ENCODE measurements around the gene BSND. TPM values are rescaled to one million over a fixed set of nuclear protein-coding genes. Genes with fewer than 3 reads are reported as not detected.

BSND gene
- total RNA-seq, 1 donor from 2014 or later: not detected

GRCh38 chr1:54991939-54992338, 6.8 kb upstream of the BSND start:
- DNase-seq (ENCODE audit: low spot score): no peak

GRCh38 chr1:54993140-54993539, 5.6 kb upstream of the BSND start:
- no peak for DNase-seq (ENCODE audit: low spot score)

GRCh38 chr1:54994355-54994990, 4.3 kb upstream of the BSND start:
- no peak for DNase-seq (ENCODE audit: low spot score)

- DNase-seq (ENCODE audit: low spot score): no peak
Observed at GRCh38 chr1:54995013-54995760, 3.5 kb upstream of the BSND start.

GRCh38 chr1:54995835-54996234, 2.9 kb upstream of the BSND start:
- DNase-seq (ENCODE audit: low spot score): no peak

- DNase-seq (ENCODE audit: low spot score): peak; percentile 74
Observed at GRCh38 chr1:54996359-54996868, 2.3 kb upstream of the BSND start.

- no peak for DNase-seq (ENCODE audit: low spot score)
Observed at GRCh38 chr1:54996869-54997710, 1.6 kb upstream of the BSND start.

GRCh38 chr1:54997711-54997986, 1.1 kb upstream of the BSND start:
- no peak for DNase-seq (ENCODE audit: low spot score)

GRCh38 chr1:54998100-54998499, 633 bp upstream of the BSND start:
- no peak for DNase-seq (ENCODE audit: low spot score)

GRCh38 chr1:55000110-55001085, 1.7 kb downstream of the BSND start:
- DNase-seq (ENCODE audit: low spot score): no peak

GRCh38 chr1:55001311-55001710, 2.6 kb downstream of the BSND start:
- DNase-seq (ENCODE audit: low spot score): no peak

- DNase-seq (ENCODE audit: low spot score): no peak
Observed at GRCh38 chr1:55002686-55003085, 4.0 kb downstream of the BSND start.

- DNase-seq (ENCODE audit: low spot score): no peak
Observed at GRCh38 chr1:55005351-55006140, 6.8 kb downstream of the BSND start.

GRCh38 chr1:55006931-55007330, 8.2 kb downstream of the BSND start:
- DNase-seq (ENCODE audit: low spot score): no peak

- DNase-seq (ENCODE audit: low spot score): no peak
Observed at GRCh38 chr1:55007625-55008024, 8.9 kb downstream of the BSND start.

- DNase-seq (ENCODE audit: low spot score): no peak
Observed at GRCh38 chr1:55010194-55010886, 11.6 kb downstream of the BSND start.

GRCh38 chr1:55010887-55011217, 12.1 kb downstream of the BSND start:
- DNase-seq (ENCODE audit: low spot score): no peak

- DNase-seq (ENCODE audit: low spot score): no peak
Observed at GRCh38 chr1:55012661-55013060, 13.9 kb downstream of the BSND start.

GRCh38 chr1:55015123-55015522, 16.4 kb downstream of the BSND start:
- DNase-seq (ENCODE audit: low spot score): no peak
